ENCODE data around the gene GPR87.

The GPR87 gene

DNA sequence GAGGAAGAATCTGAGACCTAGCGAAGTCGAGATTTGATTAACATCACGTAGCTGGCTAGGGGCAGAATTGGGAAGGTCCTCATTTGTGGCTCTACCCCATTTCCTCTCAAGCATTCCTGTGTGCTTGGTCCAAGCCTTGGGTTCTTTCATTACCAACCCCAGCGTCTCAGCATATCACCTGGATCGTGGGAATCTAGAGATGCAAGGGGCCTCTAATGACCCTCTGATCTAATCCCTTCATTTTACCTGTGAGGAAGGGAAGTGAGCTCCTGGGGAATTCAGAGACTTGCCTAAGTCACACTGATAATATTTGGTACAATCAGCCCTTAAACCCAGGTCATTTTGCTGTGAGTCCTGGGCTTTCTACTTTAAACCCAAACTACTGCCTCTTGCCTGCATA, 2.0 kb downstream of the GPR87 start:
- no peak for DNase-seq

DNA sequence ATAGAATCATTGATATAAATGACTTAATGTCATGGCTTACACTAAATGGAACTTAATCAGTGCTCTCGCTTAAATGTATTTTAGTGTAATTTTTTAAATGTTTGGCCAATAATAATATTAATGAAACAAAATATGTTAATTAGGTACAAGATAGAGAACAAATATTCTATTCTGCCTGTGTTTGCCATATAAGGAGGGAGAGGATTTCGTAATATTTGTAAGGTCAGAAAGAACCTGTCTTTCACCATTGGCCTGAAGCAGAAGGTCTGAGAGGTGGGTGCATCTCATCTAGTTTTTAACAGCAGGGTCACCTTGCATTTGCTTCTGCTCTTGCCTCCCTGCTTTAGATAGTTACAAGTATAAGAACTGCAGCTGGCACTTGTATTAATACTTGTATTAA, 2.5 kb downstream of the GPR87 start:
- DNase-seq = no peak

DNA sequence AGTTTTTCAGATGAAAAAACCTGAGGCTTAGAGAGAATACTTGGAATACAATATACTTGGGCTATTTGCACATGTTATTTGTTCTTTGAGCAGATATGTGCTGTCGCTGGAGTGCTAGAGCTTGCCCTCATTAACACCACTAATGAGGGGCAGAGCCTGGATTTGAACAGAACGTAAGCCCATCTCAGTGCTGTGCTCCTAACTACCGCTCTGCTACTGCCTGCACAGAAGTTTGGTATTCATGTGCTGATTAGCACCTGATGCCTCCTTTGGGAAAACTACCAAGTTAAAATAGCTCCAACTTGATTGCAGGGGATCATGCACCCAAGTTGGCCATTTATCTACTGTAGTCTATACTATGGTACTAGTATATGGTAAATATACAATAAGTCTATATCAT, 3.6 kb downstream of the GPR87 start:
- no peak for DNase-seq

DNA sequence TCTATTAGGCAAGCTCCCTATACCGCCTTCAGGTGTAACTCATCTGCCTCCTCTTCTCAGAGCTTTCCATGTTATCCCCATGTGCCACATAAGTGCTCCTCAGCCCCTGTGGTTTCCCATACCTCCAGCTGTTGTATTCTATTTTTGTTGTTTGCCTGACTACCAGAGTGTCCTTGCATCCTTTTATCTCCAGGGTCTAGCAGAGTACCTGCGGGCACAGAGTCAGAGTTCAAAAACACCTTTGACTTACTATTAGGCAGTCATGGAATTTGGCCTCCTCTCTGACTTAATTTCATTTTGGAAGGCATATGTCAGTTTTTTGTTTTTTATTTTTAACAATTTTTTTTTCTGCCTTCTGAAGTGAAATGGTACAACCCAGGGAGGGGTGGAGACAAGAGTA, 7.1 kb downstream of the GPR87 start:
- no peak for DNase-seq

DNA sequence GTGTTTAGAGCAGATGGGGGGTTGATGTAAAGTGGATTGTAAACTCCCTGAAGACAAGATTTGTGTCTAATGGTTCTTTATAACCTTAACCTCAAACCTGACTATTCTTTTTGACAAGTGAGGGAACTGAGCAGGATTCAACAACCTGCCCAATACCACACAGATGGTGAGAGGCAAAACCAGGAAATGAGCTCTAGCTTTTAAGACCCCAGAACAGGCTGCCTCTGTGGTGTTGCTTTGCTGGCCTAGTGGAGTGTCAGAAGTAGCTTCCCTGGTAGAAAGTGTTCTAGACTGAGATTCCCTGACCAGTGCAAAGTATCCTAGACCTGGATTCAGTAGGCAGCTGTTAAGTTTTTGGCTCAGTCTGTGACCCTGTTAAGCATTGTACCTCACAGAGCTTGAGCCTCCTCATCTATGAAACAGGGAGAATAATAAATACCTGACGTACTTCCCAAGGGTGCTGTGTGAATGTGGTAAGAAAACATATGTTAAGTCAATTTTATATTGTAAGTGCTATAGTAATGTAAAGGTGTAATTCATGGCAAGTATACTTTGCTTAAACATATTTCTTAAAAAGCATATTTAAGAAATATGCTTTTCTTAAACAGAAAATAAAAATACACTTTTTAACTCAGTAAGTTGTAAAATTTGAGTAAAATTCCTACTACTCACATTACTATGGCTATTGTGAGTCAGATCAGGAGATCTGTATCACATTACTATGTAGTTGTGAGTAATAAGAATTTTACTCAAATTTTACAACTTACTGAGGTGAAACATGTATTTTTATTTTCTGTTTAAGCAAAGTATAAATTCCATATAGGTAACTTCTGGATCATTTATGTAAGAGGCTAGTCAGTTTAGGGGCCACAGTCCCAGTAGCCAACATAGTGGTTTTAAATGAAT, 8.8 kb downstream of the GPR87 start:
- DNase-seq = no peak

DNA sequence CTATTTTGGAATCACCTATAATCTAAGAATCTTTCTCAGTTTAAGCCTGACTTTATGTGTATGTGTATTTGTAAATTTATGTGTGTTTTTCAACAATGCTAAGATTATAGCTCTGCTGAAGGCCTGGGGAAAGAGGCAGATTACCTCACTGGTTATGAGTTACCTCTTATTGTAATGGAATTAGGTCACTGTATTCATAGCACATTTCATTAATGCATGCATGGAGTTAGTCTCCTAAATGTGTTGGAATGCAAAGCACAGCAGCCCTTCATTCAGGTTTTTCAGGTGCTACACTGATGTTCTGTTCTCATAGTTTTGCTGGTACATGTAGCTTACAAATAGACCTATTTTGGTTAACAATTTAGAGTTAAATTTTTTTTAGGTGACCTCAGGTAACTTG, 9.5 kb downstream of the GPR87 start:
- DNase-seq = no peak

DNA sequence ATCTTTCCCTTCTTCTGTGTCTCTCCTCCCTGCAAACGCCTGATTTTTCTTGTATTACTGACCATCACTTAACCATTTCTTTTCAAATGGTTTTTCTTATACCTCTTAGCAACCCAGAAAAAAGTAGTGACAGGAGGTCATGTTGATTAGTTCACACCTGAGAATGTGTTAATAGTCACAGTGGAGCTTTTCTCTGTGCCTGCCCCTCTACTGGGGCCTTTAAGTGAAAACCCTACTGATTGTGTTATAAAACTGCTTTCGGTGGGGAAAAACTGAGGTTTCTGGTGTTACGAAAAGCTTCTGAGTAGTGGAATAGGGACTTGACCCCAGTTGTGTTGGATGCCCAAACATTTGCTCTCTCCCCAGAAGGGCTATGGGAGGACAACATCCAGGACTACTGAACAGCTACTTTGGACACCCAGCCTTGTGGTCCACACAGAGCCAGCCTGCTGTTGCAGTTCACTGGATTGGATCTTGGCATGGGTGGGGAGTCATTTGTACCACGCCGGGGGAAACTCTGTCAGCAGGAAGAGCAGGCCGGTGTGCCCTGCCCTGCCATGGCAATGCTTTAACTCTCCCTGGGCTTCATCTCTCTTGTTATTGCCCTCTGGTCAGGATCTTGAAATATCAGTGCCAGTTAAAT, 10.3 kb downstream of the GPR87 start:
- no peak for DNase-seq

DNA sequence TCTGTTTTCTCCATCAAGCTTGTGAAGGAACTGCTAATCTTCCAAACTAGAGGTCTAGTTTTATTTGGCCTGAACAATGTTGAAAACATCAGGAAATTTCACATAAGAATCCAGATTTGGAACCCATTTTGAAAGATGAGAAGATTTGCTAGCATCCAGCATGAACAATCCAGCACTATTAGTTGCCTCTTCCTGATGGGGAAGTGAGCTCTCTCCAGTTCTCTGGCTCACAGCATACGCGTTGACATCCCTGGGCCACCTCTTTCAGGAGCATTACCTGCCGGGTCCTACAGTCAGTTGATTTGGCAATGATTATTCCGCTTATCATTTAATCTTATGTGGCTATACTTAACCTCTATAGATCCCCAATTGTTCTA, 10.9 kb downstream of the GPR87 start:
- DNase-seq = no peak

DNA sequence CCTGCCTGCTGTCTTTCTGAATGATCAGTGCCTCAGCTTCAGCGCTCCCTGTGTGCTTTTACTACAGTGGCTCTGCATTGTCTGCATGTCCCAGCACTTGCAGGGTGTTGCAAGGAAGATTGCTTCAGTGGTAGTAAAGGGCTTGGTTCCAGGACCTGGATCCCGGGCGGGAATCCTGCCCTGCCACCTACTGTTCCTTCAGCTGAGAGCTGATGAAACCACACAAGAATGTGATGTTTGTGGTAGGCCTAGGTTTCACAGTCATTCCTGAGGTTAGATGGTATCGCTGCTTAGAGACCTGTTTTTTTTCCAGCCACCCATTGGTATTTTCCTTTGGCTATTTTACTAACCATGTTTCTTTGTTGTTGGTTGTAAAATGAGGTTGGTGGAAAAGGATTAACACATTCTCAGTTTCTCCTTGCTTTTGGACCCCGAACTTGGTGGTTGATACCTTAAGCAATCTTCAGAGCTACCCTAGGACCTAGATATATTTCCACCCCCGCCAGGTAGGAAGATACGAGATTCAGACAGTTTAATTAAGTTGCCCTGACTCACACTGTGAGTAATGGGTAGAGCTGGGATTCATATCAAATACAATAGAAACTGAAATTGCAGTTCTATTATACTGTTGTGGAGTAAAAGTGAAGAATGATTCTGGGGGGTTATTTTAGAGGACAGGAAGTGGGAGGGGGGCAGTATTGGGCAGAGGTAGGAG, 11.4 kb downstream of the GPR87 start:
- DNase-seq = no peak

DNA sequence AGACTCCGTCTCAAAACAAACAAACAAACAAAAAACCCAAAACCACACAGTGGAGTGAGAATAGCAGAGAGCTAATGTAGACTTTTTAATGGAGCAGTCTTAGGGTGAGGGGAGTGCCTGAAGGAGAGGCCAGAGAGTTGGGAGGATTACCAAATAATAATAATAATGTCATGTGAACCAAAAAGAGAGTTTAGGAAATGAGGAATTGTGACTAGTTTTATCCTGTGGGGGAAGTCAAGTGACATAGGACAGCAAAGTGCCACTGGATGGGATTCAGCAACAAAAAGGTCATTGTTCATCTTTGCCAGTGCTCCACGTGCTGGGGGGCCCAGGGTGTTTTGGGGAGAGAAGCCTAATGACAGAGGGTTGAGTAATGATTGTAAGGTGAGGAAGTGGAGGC, 12.9 kb downstream of the GPR87 start:
- no peak for DNase-seq

DNA sequence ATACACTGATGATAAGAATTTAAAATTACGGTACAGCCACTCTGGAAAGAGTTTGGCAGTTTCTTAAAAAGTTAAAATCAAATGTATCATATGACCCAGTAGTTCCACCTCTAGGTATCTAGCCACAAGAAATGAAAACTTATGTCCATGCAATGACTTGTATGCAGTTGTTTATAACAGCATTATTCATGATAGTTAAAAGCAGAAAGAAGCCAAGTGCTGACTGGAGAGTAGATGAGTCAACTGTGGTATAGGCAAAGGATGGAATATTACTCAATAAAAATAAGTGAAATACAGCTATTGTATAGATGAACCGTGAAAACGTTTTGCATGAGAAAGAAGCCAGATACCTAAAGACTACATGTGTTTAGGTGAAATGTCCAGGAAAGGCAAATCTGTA, 14.8 kb downstream of the GPR87 start:
- no peak for DNase-seq

DNA sequence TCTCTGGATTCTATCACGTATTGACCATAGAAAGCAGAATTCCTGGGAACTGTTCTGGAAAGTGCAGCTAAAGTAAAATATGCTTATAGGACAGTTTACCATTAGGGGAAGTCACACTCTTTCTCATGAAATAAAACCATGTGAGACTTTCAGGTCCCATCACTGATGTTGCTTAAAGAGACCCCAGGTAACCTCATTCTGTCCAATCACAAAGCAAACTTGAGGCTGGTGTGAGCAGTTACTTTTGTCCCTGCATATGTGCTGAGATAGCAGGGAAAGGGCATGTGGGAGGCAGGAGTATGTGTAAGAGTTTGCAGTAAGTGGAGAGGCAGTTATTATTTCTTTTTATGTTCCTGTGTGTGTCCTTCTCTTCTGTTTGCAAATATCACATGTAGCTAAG, 16.1 kb downstream of the GPR87 start:
- DNase-seq = no peak

DNA sequence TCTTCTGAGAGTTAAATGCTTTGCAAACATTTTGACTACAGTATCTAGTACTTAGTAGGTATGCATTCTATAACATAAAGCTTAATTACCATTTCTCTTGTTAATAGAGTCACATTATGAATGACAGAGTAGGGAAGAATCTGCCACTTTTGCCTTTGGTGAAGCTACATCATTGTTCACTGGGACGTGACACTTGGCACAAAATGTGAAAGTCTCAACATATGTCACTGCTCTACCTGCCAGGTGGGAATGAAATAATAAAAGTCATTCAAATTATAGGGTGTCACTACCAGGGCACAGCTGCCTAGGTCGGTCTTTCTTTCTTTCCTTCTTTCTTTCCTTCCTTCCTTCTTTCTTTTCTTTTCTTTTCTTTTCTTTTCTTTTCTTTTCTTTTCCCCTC, 17.6 kb downstream of the GPR87 start:
- DNase-seq = no peak

DNA sequence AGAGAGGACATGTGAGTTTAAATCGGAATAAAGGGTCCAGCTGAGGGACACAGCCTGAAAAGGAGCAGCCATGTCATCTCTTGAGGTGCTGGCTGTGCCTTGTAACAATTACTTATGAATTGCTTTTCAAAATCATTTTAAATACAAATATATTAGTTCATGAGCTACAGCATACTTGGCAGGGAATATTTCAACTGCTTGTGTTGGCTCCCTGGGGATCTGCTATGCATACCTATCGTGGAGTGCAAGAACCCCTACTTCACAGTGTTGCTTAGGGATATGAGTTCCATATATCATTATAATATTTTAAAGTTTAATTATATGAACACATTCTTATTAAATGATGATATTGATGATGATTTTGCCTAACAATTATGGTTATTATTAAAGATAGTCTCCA, 19.2 kb downstream of the GPR87 start:
- no peak for DNase-seq

DNA sequence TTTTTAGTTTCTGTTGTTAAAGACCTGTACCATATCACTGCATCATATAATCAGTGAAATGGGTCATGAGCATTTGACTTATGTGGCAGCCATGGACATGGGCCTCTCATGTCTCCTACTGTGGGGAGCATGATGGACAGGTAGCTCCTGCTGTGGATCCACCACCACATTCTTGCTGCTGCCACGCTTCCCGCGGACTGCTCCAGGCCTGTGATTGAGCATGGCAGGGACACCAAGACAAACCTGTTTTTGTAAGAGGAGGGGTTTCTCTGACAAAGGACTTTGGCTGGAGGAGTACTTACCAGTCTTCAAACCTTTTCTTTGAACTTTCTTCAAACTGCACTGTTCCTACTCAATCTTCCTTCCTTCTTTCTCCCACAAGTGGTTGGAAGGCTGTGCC, 20.4 kb downstream of the GPR87 start:
- no peak for DNase-seq

DNA sequence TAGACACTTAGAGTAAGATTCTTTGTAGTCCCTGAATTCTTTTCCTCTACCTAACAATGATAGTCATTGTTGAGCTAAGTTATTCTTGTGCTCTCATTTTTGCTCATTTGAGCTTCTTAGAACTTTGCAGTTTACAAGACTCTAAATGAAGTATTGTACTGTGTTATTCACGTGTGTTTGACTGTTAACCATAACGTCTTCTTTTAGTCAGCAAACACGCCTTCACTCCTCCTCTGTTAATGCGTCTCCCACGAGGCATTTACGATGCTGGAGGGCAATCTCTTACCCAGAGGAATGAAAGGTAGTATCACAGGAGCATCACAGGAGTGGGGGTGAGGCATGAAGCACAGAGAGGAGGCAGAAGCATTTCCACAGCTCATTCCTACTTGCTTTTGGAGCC, 23.5 kb downstream of the GPR87 start:
- no peak for DNase-seq

DNA sequence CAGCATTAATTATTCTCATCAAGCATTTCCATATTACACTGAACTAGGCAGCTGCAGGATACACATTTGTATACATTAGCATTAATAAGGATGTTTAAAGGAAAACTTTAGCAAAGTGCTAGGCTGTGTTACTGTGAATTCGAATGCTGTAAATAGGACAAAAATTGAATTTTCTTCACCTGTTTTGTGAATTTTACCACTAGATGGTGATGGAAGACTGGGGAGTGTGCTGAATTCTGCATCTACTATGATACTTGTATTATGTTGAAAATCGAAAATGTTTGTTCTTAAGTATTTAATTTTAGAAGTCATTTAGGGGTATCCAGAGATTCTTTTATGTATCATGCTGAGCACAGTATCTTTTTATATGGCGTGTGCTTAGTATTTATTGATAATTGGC, 25.9 kb downstream of the GPR87 start:
- no peak for DNase-seq

DNA sequence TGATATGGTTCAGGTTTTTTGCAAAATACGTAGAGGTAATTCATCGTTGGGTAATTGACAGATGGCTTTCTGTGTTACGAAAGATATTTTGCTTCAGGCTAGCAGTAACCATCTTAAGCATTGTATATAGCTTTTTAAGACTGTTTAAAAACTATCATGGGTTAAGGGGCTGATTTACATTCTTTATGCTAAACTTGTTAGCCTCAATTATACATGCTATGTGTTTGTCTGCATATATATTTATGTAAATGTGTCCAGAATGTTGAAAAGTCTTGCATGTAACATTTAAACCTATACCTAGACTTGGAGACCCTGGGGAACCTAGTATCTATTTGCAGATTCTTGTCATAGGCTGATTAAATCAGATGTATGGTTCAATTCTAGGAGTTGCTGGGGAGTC, 27.2 kb downstream of the GPR87 start:
- DNase-seq = no peak

DNA sequence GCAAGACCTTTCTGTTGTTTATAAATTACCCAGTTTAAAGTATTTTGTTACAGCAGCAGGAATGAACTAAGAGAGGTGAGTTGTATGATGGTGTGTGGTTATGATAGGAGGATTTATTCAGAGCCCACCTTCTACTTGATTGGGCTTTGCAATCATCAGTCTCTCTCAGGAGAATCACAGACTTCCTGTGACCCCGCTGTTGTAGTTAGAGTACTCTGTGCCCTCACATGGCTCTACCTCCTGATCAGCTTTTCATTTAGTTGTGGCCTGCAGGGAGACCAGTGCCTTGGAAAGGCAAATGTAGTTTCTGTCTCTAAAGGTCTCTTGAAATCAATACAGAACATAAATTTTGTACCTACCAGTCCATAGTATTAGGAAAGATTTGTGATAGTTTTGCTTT, 30.7 kb downstream of the GPR87 start:
- DNase-seq = no peak

DNA sequence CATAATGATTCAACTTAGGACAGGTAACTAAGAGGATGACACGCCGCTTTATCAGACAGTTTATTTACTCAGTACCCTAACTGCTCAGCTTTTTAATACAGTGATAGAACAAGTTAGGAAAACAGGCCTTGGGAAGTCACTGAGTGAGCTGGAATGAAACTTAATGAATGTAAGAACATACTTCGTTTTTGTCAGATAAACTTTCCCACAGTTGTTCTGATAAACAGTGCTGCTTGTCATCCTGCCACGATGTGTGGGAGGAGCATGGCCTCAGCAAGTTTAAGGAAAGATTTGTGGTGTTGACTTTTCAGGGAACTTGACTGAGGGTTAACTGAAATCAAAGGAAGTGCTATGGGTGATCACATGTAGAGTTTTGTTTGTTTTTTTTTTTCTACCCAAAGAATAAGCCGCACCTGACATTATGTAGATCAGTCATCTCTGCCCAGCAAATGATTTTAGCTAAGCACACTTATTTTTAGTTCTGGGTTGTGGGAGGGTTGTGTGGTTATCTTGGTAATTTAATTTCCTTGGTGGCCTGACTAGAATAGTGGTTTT, 32.6 kb downstream of the GPR87 start:
- no peak for DNase-seq

DNA sequence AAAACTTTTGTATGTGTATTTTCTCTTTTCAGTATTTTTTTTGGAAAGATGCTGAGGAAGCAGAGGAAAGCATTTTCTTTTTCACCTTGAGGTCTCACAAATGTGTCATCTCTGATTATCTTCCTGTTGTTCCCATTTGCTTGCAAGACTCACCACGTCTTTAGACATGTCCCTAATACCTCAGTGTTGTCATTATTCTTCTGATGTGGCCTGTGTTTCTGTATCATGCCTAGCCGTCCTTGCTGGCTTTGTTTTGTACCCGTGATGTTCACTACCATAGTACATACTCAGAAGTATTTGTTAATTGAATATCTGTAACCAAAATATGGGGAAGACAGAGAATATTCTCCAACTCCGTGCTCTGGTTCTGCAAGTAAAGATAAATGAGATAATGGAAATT, 33.2 kb downstream of the GPR87 start:
- DNase-seq = no peak

DNA sequence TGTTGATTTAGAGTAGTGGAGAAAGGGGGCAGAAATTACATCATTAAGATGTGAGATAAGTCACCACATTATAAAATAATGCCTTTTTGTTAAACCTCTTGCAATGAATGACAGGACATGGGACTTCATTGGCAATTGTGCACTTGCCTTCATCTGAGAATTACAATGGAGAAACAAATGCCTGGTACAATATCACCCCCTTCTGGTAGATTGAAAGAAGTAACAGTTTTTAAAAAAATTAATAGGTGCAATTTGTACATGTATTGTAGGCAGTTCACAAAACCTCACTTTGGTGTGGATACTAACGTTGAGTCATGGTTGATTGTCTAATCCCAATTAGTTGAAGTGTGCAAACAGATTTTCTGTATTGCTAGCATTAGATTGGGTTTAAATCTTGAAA, 33.7 kb downstream of the GPR87 start:
- peak; percentile 70 for DNase-seq

DNA sequence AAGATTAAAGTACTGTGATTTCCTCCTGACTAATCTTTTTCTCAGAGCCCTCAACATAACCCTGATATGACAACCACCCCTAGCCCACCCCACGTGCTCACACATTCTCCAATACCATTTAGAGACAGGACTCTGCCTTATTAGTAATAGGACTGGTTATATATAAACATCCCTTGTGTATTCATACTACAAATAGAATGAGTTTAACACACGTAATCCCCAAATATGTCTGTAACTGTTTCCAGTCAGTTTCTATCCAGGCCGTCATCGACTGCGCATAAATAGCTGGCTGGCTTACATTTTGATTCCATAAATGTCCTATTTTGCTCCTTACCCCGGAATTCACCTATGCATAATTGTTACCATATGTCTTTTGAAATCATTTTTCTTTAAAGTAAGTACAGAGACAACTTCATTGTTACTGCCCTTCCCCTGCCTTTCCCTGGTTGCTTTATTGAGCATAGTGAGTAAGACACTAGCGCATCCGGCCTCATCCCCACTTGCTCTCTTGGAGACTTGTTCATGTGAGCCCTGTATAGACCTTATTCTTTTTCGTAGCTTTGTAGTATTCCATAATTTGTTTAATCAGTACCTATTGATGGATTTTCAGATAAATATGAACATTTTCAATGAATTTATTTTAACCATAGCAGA, 34.8 kb downstream of the GPR87 start:
- DNase-seq = no peak

Data from DMS79 treated with DMSO at 0.1 percent for 48 hours (cell line).